K562 (cell line): Measurements from ENCODE around the gene GABRB1. TPM values are rescaled to one million over a fixed set of nuclear protein-coding genes. Genes with fewer than 3 reads are reported as not detected.

Experiments
- ATAC-seq: fragments of 200-7000 bp; cut with Tn5 transposase; 3 replicates; pipeline ENCODE4 v1.9.1; 2020; ENCODE audit warnings: moderate library complexity
- BruUV-seq: library from RNA; stranded (reverse); fragments of 400-500 nt; replicated peaks from 2 replicates; lab custom pipeline; 2021; lab: Mats Ljungman, UMichigan
- CTCF ChIA-PET: fragments of 300-600 bp; formaldehyde crosslinking; extraction: SDS; loops from one replicate; lab custom pipeline; 2021; ENCODE audit warnings: low intra/inter-chr PET ratio; lab: Yijun Ruan, JAX
- POLR2A ChIA-PET: fragments of 300-600, 350-650 bp; sonication (Branson Sonifier 250); formaldehyde crosslinking; extraction: SDS; loops from one replicate; lab custom pipeline; 2021; ENCODE audit warnings: antibody characterized with exemption, inconsistent platforms; lab: Yijun Ruan, JAX
- DNase-seq, 4 experiments: peaks; one replicate each; pipeline versions ENCODE4 v3.0.0 to v3.0.0-alpha.2; 2011 to 2018; ENCODE audit warnings: low spot score in 3 of 4, mixed read lengths in 3 of 4; ENCODE audit errors: extremely low read depth in 1 of 4
- FAIRE-seq: peaks from 2 replicates; lab custom pipeline; 2011; peaks lifted over from hg19 to GRCh38; lab: Jason Lieb, UNC
- H2AFZ ChIP-seq: 2 replicates; pipeline ENCODE4 v1.6.0; 2011; ENCODE audit warnings: low read depth, low read length, control low read depth, inconsistent platforms
- H3K27ac ChIP-seq: fragments of 200-600 bp; 3 replicates; pipeline ENCODE4 v1.8.0; 2011; ENCODE audit warnings: low read depth, mild to moderate bottlenecking, control low read depth, inconsistent platforms, low read length, moderate library complexity, mixed read lengths; ENCODE audit errors: extremely low read depth
- H3K27me3 ChIP-seq, 2 experiments: fragments of 300-600 bp in 1 of 2; 2 replicates in 1 of 2; 3 replicates in 1 of 2; pipeline versions ENCODE4 v1.6.0 to v1.8.0; 2011; ENCODE audit warnings: inconsistent platforms in 2 of 2, low read length in 2 of 2, mild to moderate bottlenecking in 1 of 2, mixed read lengths in 1 of 2, moderate library complexity in 1 of 2; ENCODE audit not compliant: control insufficient read depth in 2 of 2, insufficient read depth in 2 of 2
- H3K36me3 ChIP-seq: fragments of 300-600 bp; 3 replicates; pipeline ENCODE4 v1.8.0; 2011; ENCODE audit warnings: mild to moderate bottlenecking, low read length, inconsistent platforms; ENCODE audit not compliant: control insufficient read depth, insufficient read depth
- H3K4me1 ChIP-seq, 2 experiments: fragments of 200-600 bp in 1 of 2; replicated peaks in 1 of 2; 2 replicates in 1 of 2; 3 replicates in 1 of 2; pipeline versions ENCODE4 v1.5.1 to v1.8.0; 2011; ENCODE audit warnings: inconsistent platforms in 2 of 2, low read length in 2 of 2, mild to moderate bottlenecking in 1 of 2, mixed read lengths in 1 of 2, moderate library complexity in 1 of 2; ENCODE audit not compliant: control insufficient read depth in 2 of 2, insufficient read depth in 2 of 2
- H3K4me2 ChIP-seq: 2 replicates; pipeline ENCODE4 v1.6.1; 2011; ENCODE audit warnings: low read length, control low read depth, inconsistent platforms, mixed read lengths; ENCODE audit not compliant: insufficient read depth
- H3K4me3 ChIP-seq: fragments of 200-600 bp; sonication (generic), shearing (Covaris generic); 2 replicates; pipeline ENCODE4 v1.5.1; 2016; ENCODE audit warnings: control low read depth, inconsistent platforms
- H3K79me2 ChIP-seq: fragments of 200-600 bp; 3 replicates; pipeline ENCODE4 v1.8.0; 2011; ENCODE audit warnings: low read length, inconsistent platforms; ENCODE audit not compliant: control insufficient read depth, insufficient read depth
- H3K9ac ChIP-seq, 2 experiments: 2 replicates each; pipeline versions ENCODE4 v1.6.0 to v1.6.1; 2011; ENCODE audit warnings: low read depth in 2 of 2, low read length in 2 of 2, control low read depth in 1 of 2, inconsistent platforms in 1 of 2, mild to moderate bottlenecking in 1 of 2, mixed read lengths in 1 of 2; ENCODE audit not compliant: insufficient read depth in 1 of 2
- H3K9me1 ChIP-seq: one replicate; pipeline ENCODE4 v1.6.0; 2011; ENCODE audit warnings: inconsistent platforms, mild to moderate bottlenecking, low read length, moderate library complexity; ENCODE audit not compliant: control insufficient read depth, insufficient read depth
- H3K9me3 ChIP-seq: replicated peaks from 2 replicates; pipeline ENCODE4 v1.5.1; 2011; ENCODE audit warnings: low read depth, low read length, inconsistent platforms; ENCODE audit not compliant: control insufficient read depth, insufficient read depth
- H4K20me1 ChIP-seq: replicated peaks from 2 replicates; pipeline ENCODE4 v1.6.1; 2011; ENCODE audit warnings: low read length, inconsistent platforms, mixed read lengths; ENCODE audit not compliant: control insufficient read depth, insufficient read depth
- BMI1 ChIP-seq: fragments of 150-350 bp; IDR thresholded peaks from 2 replicates; pipeline ENCODE4 v1.6.1; 2014; ENCODE audit warnings: low read length
- GABPA ChIP-seq: fragments of 200-800 bp; sonication (Bioruptor generic); conservative IDR thresholded peaks from 2 replicates; pipeline ENCODE4 v1.6.1; 2016; ENCODE audit warnings: low read depth, missing genetic modification characterization, missing compliant biosample characterization
- HDAC6 ChIP-seq: IDR thresholded peaks from 2 replicates; pipeline ENCODE4 v1.6.1; 2012; ENCODE audit warnings: low read depth, mild to moderate bottlenecking, control low read depth, inconsistent platforms, low read length, moderate library complexity
- JUN ChIP-seq, 2 experiments: sonication (generic) in 1 of 2; formaldehyde crosslinking in 1 of 2; IDR thresholded peaks; 2 replicates each; pipeline versions ENCODE4 v1.6.1 to v1.8.0; 2012 to 2022; ENCODE audit warnings: borderline replicate concordance in 2 of 2, mild to moderate bottlenecking in 2 of 2, improper control_type of control experiment in 1 of 2, low read depth in 1 of 2, low read length in 1 of 2, missing genetic modification reagents in 1 of 2
- JUNB ChIP-seq: fragments of 450-650 bp; formaldehyde crosslinking; conservative IDR thresholded peaks from 2 replicates; pipeline ENCODE4 v1.4.0; 2020; ENCODE audit warnings: mild to moderate bottlenecking
- KAT8 ChIP-seq: fragments of 450-650 bp; IDR thresholded peaks from 2 replicates; pipeline ENCODE4 v1.6.1; 2016; ENCODE audit warnings: low read depth, mild to moderate bottlenecking
- MLX ChIP-seq, 2 experiments: fragments of 450-650 bp in 1 of 2; sonication (generic) in 1 of 2; formaldehyde crosslinking; conservative IDR thresholded peaks; 2 replicates each; pipeline versions ENCODE4 v1.4.0 to v1.8.1; 2020 to 2022; ENCODE audit warnings: mild to moderate bottlenecking in 1 of 2, missing genetic modification reagents in 1 of 2
- NCOA4 ChIP-seq: fragments of 450-650 bp; IDR thresholded peaks from 2 replicates; pipeline ENCODE4 v1.6.1; 2018; ENCODE audit warnings: mild to moderate bottlenecking; ENCODE audit not compliant: partially characterized antibody
- POLR2A ChIP-seq: fragments of 450-650 bp; conservative IDR thresholded peaks from 2 replicates; pipeline ENCODE4 v1.6.1; 2016
- PURB ChIP-seq: sonication (generic); formaldehyde crosslinking; IDR thresholded peaks from 2 replicates; pipeline ENCODE4 v1.9.0; 2021; ENCODE audit warnings: low read depth, mild to moderate bottlenecking, missing genetic modification reagents
- RFX7 ChIP-seq: fragments of 250-450 bp; sonication (Bioruptor Pico); IDR thresholded peaks from 2 replicates; pipeline ENCODE4 v1.5.1; 2021; ENCODE audit warnings: mild to moderate bottlenecking
- RHOXF2B ChIP-seq: fragments of 250-450 bp; sonication (Bioruptor Pico); conservative IDR thresholded peaks from 2 replicates; pipeline ENCODE4 v1.5.1; 2021
- SMAD2 ChIP-seq: fragments of 150-350 bp; IDR thresholded peaks from 2 replicates; pipeline ENCODE4 v1.6.1; 2014; ENCODE audit warnings: low read depth, mild to moderate bottlenecking, low read length
- TAL1 ChIP-seq: fragments of 450-650 bp; IDR thresholded peaks from 2 replicates; pipeline ENCODE4 v1.6.1; 2016; ENCODE audit warnings: mild to moderate bottlenecking
- ZNF24 ChIP-seq: fragments of 450-650 bp; IDR thresholded peaks from 2 replicates; pipeline ENCODE4 v1.6.1; 2016
- ZNF644 ChIP-seq: fragments of 200-800 bp; sonication (Bioruptor generic); IDR thresholded peaks from 2 replicates; pipeline ENCODE4 v1.6.1; 2016; ENCODE audit warnings: low read depth, missing genetic modification characterization, missing compliant biosample characterization
- ZNF707 ChIP-seq: fragments of 250-450 bp; sonication (Bioruptor Pico); conservative IDR thresholded peaks from 2 replicates; pipeline ENCODE4 v1.8.0; 2022; ENCODE audit warnings: inconsistent platforms, mild to moderate bottlenecking, moderate library complexity
- WGBS: fragments of 100-300 bp; shearing (Covaris generic); methylation state at CpG from one replicate; pipeline ENCODE4 v1.1.6; 2016; ENCODE audit warnings: low coverage, mixed read lengths; ENCODE audit not compliant: insufficient coverage; ENCODE audit errors: missing lambda C conversion rate; 5-methylcytosine and 5-hydroxymethylcytosine counted together
- in situ Hi-C: fragments of 300-500 bp; cut with MboI; formaldehyde crosslinking; loops from 4 replicates; pipeline ENCODE4 v1.15.0; 2018; ENCODE audit warnings: inconsistent platforms, mixed read lengths
- intact Hi-C: fragments of 100-400 bp; cut with micrococcal nuclease; formaldehyde crosslinking; loops from 2 replicates; pipeline ENCODE4 v1.14.2; 2022
- polyA plus RNA-seq, 8 experiments: library from polyadenylated mRNA; depleted of rRNA in 4 of 8; stranded (reverse) in 5 of 8; unstranded in 3 of 8; fragments of >200 nt; fragmentation: Nextera tagmentation in 2 of 8; fragmentation: Illumina TruSeq in 1 of 8; extraction: Ambion mirVana in 2 of 8; extraction: Trizol in 1 of 8; gene quantifications; 2 replicates each; pipeline versions ENCODE4 v1.2.1 to v1.2.3, GENCODE V29; 2011 to 2014; ENCODE audit warnings: inconsistent platforms in 1 of 8, missing spikeins in 1 of 8
- total RNA-seq, 7 experiments: library from RNA; depleted of rRNA in 6 of 7; stranded (reverse); fragments of >200 nt in 6 of 7; fragmentation: Illumina TruSeq in 2 of 7; extraction: Trizol in 2 of 7; gene quantifications; 2 replicates each; pipeline versions ENCODE4 v1.2.1 to v1.2.3, GENCODE V29; 2011 to 2021; ENCODE audit warnings: low replicate concordance in 1 of 7

GABRB1 gene
- total and polyA plus RNA-seq, 9 of the 15 experiments (the other 6 are each of a cell fraction or from before 2014, with no cell fraction given) = not detected

DNA sequence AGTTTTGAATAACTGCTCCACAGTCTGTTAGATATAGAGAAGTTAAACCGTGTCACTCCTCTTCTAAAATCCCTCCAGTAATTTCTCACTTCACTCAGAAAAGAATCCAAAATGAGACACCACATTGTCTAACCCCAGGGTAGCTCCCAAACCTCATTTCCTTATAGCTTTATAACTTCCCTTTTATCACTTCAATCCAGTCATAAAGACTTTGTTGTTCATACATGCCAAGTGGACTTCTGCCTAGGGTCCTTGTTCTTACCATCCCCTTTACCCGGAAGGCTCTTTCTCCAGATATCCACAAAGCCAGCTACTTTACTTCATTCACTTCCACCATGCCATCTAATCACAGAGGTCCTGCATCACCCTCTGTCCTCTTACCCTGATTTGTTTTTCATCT is 156.2 kb downstream of the GABRB1 start:
- Histone ChIP-seq H3K79me2 (no peaks in the 10 kb centered on the region), H3K9ac (no peak overlapping the region), H3K9me3 (no peaks in the 10 kb centered on the region), H2AFZ (no peak overlapping the region), H3K27ac (no peak overlapping the region), H3K27me3 (no peaks in the 10 kb centered on the region), H3K4me2 (no peak overlapping the region), H3K4me1 (no peaks in the 10 kb centered on the region), H3K4me3 (no peak overlapping the region), H4K20me1 (no peaks in the 10 kb centered on the region), H3K9me1 (no peaks in the 10 kb centered on the region), H3K36me3 (no peaks in the 10 kb centered on the region)
- no peak for FAIRE-seq
- BruUV-seq = no TSS peak
- ChIA-PET CTCF (no interaction called here), POLR2A (no interaction called here)
- no peak for TF ChIP-seq GABPA
- TF ChIP-seq SMAD2 = no peak
- TF ChIP-seq NCOA4 = no peak
- no peak for TF ChIP-seq POLR2A
- no peak for TF ChIP-seq RHOXF2B (CRISPR knock-in tag)
- in situ Hi-C loops = no loop called here
- intact Hi-C loops = no loop called here
- 0% methylated on average over 2 of the region's 2 CpGs for WGBS
- DNase-seq = no peak
- no peak for ATAC-seq

- FAIRE-seq (no peak), ATAC-seq (no peak), DNase-seq (no peak)
- no peaks in the 10 kb centered on the region for H4K20me1 ChIP-seq
- H3K9ac ChIP-seq = no peak overlapping the region
- no peak overlapping the region for H3K27ac ChIP-seq
- no peaks in the 10 kb centered on the region for H3K9me1 ChIP-seq
- no peaks in the 10 kb centered on the region for H3K27me3 ChIP-seq
- H2AFZ ChIP-seq = no peak overlapping the region
- no peaks in the 10 kb centered on the region for H3K9me3 ChIP-seq
- TF ChIP-seq POLR2A (no peak), ZNF24 (no peak), HDAC6 (no peak), KAT8 (no peak), RFX7 (CRISPR knock-in tag) (no peak), PURB (CRISPR knock-in tag) (no peak), JUNB (no peak), JUN (IDR thresholded peaks at IDR 0.05; ENCODE audit: borderline replicate concordance, low read depth, low read length) (no peak), JUN (CRISPR knock-in tag; IDR thresholded peaks at IDR 0.05; ENCODE audit: borderline replicate concordance) (no peak), ZNF644 (no peak), BMI1 (no peak), ZNF707 (no peak), MLX (CRISPR knock-in tag; conservative IDR thresholded peaks at IDR 0.05) (no peak), TAL1 (no peak)
- H3K79me2 ChIP-seq = no peaks in the 10 kb centered on the region
- H3K4me2 ChIP-seq = no peak overlapping the region
- POLR2A ChIA-PET = no interaction called here
- CTCF ChIA-PET = no interaction called here
- H3K4me1 ChIP-seq = no peaks in the 10 kb centered on the region
- BruUV-seq = no TSS peak
- 1% methylated on average over 6 of the region's 6 CpGs for WGBS
- intact Hi-C loops (no loop called here), in situ Hi-C loops (no loop called here)
- no peaks in the 10 kb centered on the region for H3K36me3 ChIP-seq
- no peak overlapping the region for H3K4me3 ChIP-seq
Observed at GRCh38 chr4:47193179-47193578, 161.8 kb downstream of the GABRB1 start.
